Measurements from ENCODE around the gene CRIP2. TPM values are rescaled to one million over a fixed set of nuclear protein-coding genes. Genes with fewer than 3 reads are reported as not detected.

CRIP2 gene
- total RNA-seq, 1 experiment from 2014 or later, result 192 TPM

DNA sequence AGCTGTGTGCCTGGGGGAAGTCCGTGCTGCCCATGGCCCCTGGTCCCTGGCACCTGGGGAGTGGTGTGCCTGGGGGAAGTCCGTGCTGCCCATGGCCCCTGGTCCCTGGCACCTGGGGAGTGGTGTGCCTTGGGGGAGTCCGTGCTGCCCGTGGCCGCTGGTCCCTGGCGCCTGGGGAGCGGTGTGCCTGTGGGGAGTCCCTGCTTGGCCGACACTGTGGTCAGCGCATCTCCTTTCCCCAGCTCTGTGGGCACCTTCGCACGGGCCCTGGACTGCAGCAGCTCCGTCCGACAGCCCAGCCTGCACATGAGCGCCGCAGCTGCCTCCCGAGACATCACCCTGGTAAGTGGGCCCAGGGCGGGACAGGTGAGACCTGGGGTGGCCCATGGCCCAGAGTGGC is 14.5 kb upstream of the CRIP2 start:
- H3K36me3 ChIP-seq (ENCODE audit: insufficient read depth, low read length, poor library complexity, severe bottlenecking), result peaks cover 67% of the 10 kb centered on the region
- ChIA-PET POLR2A (ENCODE audit: low non-redundant PET) (no interaction called here), CTCF (no interaction called here)

DNA sequence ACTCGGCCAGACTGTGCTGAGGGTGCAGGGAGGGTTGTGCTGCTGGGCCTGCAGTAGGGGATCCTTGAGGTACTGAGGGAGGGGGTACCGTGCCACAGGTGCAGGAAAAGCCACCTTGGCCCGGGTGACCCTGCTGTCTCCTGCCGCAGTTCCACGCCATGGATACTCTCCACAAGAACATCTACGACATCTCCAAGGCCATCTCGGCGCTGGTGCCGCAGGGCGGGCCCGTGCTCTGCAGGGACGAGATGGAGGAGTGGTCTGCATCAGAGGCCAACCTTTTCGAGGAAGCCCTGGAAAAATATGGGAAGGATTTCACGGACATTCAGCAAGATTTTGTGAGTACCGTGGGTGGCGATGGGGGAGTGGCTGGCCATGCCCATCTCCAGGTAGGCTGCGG is 14.0 kb upstream of the CRIP2 start:
- ChIA-PET CTCF (no interaction called here), POLR2A (ENCODE audit: low non-redundant PET) (no interaction called here)
- Histone ChIP-seq H3K9me3 (ENCODE audit: low read depth, low read length, poor library complexity, severe bottlenecking) (no peaks in the 10 kb centered on the region), H3K4me1 (ENCODE audit: insufficient read depth, low read length, poor library complexity, severe bottlenecking) (peaks cover 10% of the 10 kb centered on the region), H3K4me3 (ENCODE audit: low read depth, low read length, poor library complexity, severe bottlenecking) (no peak overlapping the region), H3K36me3 (ENCODE audit: insufficient read depth, low read length, poor library complexity, severe bottlenecking) (peaks cover 63% of the 10 kb centered on the region), H3K27ac (ENCODE audit: low read depth, low read length, poor library complexity, severe bottlenecking) (no peak overlapping the region), H3K27me3 (replicated peaks; ENCODE audit: insufficient read depth, low read depth, low read length, poor library complexity) (no peaks in the 10 kb centered on the region)
- no peak for TF ChIP-seq EZH2 (IDR thresholded peaks at IDR 0.05; ENCODE audit: borderline replicate concordance, low read depth, low read length, poor library complexity, severe bottlenecking)
- TF ChIP-seq, protein P1, sequence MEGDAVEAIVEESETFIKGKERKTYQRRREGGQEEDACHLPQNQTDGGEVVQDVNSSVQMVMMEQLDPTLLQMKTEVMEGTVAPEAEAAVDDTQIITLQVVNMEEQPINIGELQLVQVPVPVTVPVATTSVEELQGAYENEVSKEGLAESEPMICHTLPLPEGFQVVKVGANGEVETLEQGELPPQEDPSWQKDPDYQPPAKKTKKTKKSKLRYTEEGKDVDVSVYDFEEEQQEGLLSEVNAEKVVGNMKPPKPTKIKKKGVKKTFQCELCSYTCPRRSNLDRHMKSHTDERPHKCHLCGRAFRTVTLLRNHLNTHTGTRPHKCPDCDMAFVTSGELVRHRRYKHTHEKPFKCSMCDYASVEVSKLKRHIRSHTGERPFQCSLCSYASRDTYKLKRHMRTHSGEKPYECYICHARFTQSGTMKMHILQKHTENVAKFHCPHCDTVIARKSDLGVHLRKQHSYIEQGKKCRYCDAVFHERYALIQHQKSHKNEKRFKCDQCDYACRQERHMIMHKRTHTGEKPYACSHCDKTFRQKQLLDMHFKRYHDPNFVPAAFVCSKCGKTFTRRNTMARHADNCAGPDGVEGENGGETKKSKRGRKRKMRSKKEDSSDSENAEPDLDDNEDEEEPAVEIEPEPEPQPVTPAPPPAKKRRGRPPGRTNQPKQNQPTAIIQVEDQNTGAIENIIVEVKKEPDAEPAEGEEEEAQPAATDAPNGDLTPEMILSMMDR (conservative IDR thresholded peaks at IDR 0.05; ENCODE audit: low read depth, low read length), result no peak
- no peak for DNase-seq (ENCODE audit: low spot score)
- intact Hi-C loops (cut with micrococcal nuclease; ENCODE audit: unreplicated experiment), result no loop called here
- no TSS peak for BruUV-seq (replicated peaks)

More for the DNA sequence above, 14.5 kb upstream of the CRIP2 start:
- intact Hi-C loops (cut with micrococcal nuclease; ENCODE audit: unreplicated experiment), result no loop called here
- Histone ChIP-seq H3K9me3 (ENCODE audit: low read depth, low read length, poor library complexity, severe bottlenecking) (no peaks in the 10 kb centered on the region), H3K4me1 (ENCODE audit: insufficient read depth, low read length, poor library complexity, severe bottlenecking) (peaks cover 5% of the 10 kb centered on the region), H3K27ac (ENCODE audit: low read depth, low read length, poor library complexity, severe bottlenecking) (no peak overlapping the region), H3K4me3 (ENCODE audit: low read depth, low read length, poor library complexity, severe bottlenecking) (no peak overlapping the region), H3K27me3 (replicated peaks; ENCODE audit: insufficient read depth, low read depth, low read length, poor library complexity) (no peaks in the 10 kb centered on the region)
- no peak for TF ChIP-seq EZH2 (IDR thresholded peaks at IDR 0.05; ENCODE audit: borderline replicate concordance, low read depth, low read length, poor library complexity, severe bottlenecking)
- TF ChIP-seq, protein P1 (conservative IDR thresholded peaks at IDR 0.05; ENCODE audit: low read depth, low read length), result no peak
- DNase-seq (ENCODE audit: low spot score), result no peak
- no TSS peak for BruUV-seq (replicated peaks)

DNA sequence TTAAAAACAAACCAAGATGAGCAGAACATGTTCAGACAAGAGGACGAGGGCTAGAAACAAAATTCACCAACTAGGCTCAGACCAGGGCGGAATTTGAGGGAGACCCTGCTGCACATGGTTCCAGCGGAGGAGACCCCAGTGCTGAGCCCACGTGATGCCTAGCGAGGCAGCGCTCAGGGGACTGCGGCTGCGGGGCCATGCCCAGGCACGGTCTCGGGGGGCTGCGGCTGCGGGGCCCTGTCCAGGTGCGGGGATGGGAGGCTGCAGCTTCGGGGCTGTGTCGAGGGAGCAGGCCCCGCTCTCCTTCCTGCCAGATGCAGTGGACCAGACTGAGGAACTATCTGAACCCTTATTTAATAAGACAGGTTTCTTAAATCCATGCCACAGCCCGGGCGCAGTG is 12.7 kb upstream of the CRIP2 start:
- intact Hi-C loops (cut with micrococcal nuclease; ENCODE audit: unreplicated experiment), result no loop called here
- H3K4me3 ChIP-seq (ENCODE audit: low read depth, low read length, poor library complexity, severe bottlenecking), result no peak overlapping the region
- POLR2A ChIA-PET (ENCODE audit: low non-redundant PET), result no interaction called here
- no peaks in the 10 kb centered on the region for H3K9me3 ChIP-seq (ENCODE audit: low read depth, low read length, poor library complexity, severe bottlenecking)
- no peaks in the 10 kb centered on the region for H3K27me3 ChIP-seq (replicated peaks; ENCODE audit: insufficient read depth, low read depth, low read length, poor library complexity)
- no peak overlapping the region for H3K27ac ChIP-seq (ENCODE audit: low read depth, low read length, poor library complexity, severe bottlenecking)
- no TSS peak for BruUV-seq (replicated peaks)
- no peak for TF ChIP-seq EZH2 (IDR thresholded peaks at IDR 0.05; ENCODE audit: borderline replicate concordance, low read depth, low read length, poor library complexity, severe bottlenecking)
- TF ChIP-seq, protein P1 (conservative IDR thresholded peaks at IDR 0.05; ENCODE audit: low read depth, low read length), result no peak
- DNase-seq (ENCODE audit: low spot score), result no peak
- peaks cover 57% of the 10 kb centered on the region for H3K36me3 ChIP-seq (ENCODE audit: insufficient read depth, low read length, poor library complexity, severe bottlenecking)
- H3K4me1 ChIP-seq (ENCODE audit: insufficient read depth, low read length, poor library complexity, severe bottlenecking), result peaks cover 16% of the 10 kb centered on the region
- CTCF ChIA-PET, result no interaction called here

All from A673 (cell line).